Fibroblast of lung (primary cell): ENCODE data around the gene MAD2L1BP.

Source experiments
- CTCF ChIP-seq, 2 donors: IDR thresholded peaks in 1 of 2; conservative IDR thresholded peaks in 1 of 2; 1 replicate in 1 of 2; 2 replicates in 1 of 2; pipeline ENCODE4 v1.5.1; 2011 to 2012; ENCODE audit warnings: low read length in 2 of 2, control low read depth in 1 of 2, inconsistent platforms in 1 of 2, low read depth in 1 of 2, mild to moderate bottlenecking in 1 of 2
- EZH2 ChIP-seq: IDR thresholded peaks from 2 replicates; pipeline ENCODE4 v1.5.1; 2012; ENCODE audit warnings: low read length, control low read depth, mild to moderate bottlenecking; ENCODE audit errors: missing control alignments

GRCh38 chr6:43683708-43684455 lies 48.2 kb downstream of the MAD2L1BP start:
- TF ChIP-seq CTCF (conservative IDR thresholded peaks at IDR 0.05 in 1 of 2, IDR thresholded peaks at IDR 0.05 in 1 of 2; ENCODE audit: low read depth in 1 of 2, low read length in 2 of 2) = no peak
- TF ChIP-seq EZH2 = no peak
